ENCODE measurements around the gene CLDN3. TPM values are rescaled to one million over a fixed set of nuclear protein-coding genes. Genes with fewer than 3 reads are reported as not detected.

The CLDN3 gene
- total RNA-seq, 1 donor from 2014 or later, result 0.32 TPM

- DNase-seq (ENCODE audit: low spot score), result no peak
- H3K4me3 Mint-ChIP-seq (ENCODE audit: unreplicated experiment), result no peak overlapping the region
- no peaks in the 10 kb centered on the region for H3K36me3 Mint-ChIP-seq (ENCODE audit: low read depth)
- peaks cover 4% of the 10 kb centered on the region for H3K27me3 Mint-ChIP-seq (ENCODE audit: low read depth)
- H3K9me3 Mint-ChIP-seq (ENCODE audit: low read depth), result no peaks in the 10 kb centered on the region
- no peak for TF ChIP-seq CTCF (IDR thresholded peaks at IDR 0.05)
- H3K4me1 Mint-ChIP-seq (ENCODE audit: low read depth), result peaks cover 6% of the 10 kb centered on the region
- H3K27ac Mint-ChIP-seq (ENCODE audit: unreplicated experiment), result no peak overlapping the region
These were observed 4.9 kb upstream of the CLDN3 start for GRCh38 chr7:73774923-73775322.

GRCh38 chr7:73773700-73774517, 3.8 kb upstream of the CLDN3 start:
- no peak for DNase-seq (ENCODE audit: low spot score)
- no peaks in the 10 kb centered on the region for H3K36me3 Mint-ChIP-seq (ENCODE audit: low read depth)
- peaks cover 4% of the 10 kb centered on the region for H3K27me3 Mint-ChIP-seq (ENCODE audit: low read depth)
- no peak for TF ChIP-seq CTCF (IDR thresholded peaks at IDR 0.05)
- no peak overlapping the region for H3K27ac Mint-ChIP-seq (ENCODE audit: unreplicated experiment)
- no peak overlapping the region for H3K4me3 Mint-ChIP-seq (ENCODE audit: unreplicated experiment)
- no peaks in the 10 kb centered on the region for H3K4me1 Mint-ChIP-seq (ENCODE audit: low read depth)
- no peaks in the 10 kb centered on the region for H3K9me3 Mint-ChIP-seq (ENCODE audit: low read depth)

GRCh38 chr7:73770860-73771670, 995 bp upstream of the CLDN3 start:
- Mint-ChIP-seq H3K27me3 (ENCODE audit: low read depth) (peaks cover 4% of the 10 kb centered on the region), H3K9me3 (ENCODE audit: low read depth) (no peaks in the 10 kb centered on the region), H3K27ac (ENCODE audit: unreplicated experiment) (no peak overlapping the region), H3K4me3 (ENCODE audit: unreplicated experiment) (peak overlapping the region; percentile 49), H3K36me3 (ENCODE audit: low read depth) (no peaks in the 10 kb centered on the region), H3K4me1 (ENCODE audit: low read depth) (no peaks in the 10 kb centered on the region)
- DNase-seq (ENCODE audit: low spot score), result no peak
- no peak for TF ChIP-seq CTCF (IDR thresholded peaks at IDR 0.05)

GRCh38 chr7:73769481-73770001, 529 bp downstream of the CLDN3 start:
- H3K4me1 Mint-ChIP-seq (ENCODE audit: low read depth), result no peaks in the 10 kb centered on the region
- H3K4me3 Mint-ChIP-seq (ENCODE audit: unreplicated experiment), result peak overlapping the region; percentile 45
- no peak for TF ChIP-seq CTCF (IDR thresholded peaks at IDR 0.05)
- no peak overlapping the region for H3K27ac Mint-ChIP-seq (ENCODE audit: unreplicated experiment)
- H3K36me3 Mint-ChIP-seq (ENCODE audit: low read depth), result no peaks in the 10 kb centered on the region
- peak; percentile 92 for DNase-seq (ENCODE audit: low spot score)
- no peaks in the 10 kb centered on the region for H3K9me3 Mint-ChIP-seq (ENCODE audit: low read depth)
- H3K27me3 Mint-ChIP-seq (ENCODE audit: low read depth), result peaks cover 4% of the 10 kb centered on the region

Measured in chondrocyte (in vitro differentiated cells).